ENCODE results near the gene MYD88.
"Not testable (repeated sequence)": the region's sequence is repeated elsewhere in the genome, so short reads cannot be mapped to it uniquely, and the experiment has no call there.

MYD88 gene

DNA sequence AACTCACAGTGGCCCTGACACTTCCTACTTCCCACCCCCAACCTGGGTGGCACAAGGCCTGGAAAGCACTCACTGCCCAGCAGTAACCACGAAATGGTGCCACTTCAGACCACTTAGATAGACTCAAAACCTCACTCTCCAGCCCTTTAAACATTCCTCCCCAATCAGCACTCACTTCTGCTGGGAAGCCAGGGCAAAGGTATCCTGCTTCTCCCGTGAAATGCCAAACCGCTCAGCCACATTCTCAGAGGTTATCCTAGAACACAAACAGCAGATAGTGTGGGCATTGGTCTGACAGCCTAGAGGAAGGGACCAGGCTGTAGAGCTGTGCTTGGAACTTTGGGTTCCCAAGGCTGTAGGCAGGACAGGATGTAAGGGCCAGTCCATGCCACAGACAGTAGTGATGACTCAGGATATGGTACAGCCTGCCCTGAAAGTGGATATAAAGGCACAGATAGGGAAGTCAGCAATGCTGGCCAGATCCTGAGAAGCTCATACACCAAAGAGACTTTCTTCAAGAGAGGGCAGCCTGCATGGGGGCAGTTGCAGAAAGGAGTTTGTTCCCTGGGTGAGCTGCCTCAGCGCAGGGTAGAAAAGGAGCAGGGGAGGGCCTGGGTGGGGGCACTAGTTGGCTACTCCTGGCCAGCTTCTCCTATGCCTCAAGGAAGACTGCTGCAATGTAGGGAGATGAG lies 10.7 kb upstream of the MYD88 start:
- DNase-seq: peak in 1 of 2 donors; percentile 9

DNA sequence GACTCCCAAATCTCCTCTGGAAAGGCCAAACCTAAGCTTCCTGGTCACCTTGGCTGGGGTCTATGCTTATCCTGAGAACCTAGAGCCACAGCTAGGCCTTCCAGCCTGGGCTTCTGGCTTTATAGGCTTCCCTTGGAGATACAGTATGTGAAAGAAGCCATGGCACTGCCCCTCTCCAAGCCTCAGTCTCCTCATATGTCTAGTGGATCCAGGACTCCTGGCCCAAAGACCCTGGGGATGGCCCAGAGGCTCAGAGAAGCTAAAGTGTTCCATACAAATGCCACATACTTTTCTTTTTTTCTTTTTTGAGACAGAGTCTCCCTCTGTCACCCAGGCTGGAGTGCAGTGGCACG lies 10.2 kb upstream of the MYD88 start:
- peak in 1 of 2 donors; percentile 12 for DNase-seq

DNA sequence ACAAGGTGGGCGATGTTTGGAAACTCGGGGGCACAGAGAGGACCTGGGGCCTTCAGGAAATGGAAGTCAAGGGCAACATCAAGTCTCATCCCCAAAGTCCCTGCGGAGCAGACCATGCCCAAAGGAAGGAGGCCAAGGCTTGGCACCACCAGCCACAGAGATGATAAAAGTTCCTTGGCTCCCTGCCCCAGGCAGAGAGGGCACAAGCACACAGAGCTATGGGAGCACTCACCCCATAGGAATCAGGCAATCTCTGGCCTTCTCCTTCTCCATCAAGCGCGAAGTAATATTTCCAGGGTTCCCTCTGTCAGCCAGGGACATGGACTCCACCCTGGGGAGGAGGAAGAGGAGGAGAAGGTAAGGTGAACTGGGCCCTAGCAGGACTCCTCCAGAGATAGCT lies 9.4 kb upstream of the MYD88 start:
- DNase-seq: no peak

DNA sequence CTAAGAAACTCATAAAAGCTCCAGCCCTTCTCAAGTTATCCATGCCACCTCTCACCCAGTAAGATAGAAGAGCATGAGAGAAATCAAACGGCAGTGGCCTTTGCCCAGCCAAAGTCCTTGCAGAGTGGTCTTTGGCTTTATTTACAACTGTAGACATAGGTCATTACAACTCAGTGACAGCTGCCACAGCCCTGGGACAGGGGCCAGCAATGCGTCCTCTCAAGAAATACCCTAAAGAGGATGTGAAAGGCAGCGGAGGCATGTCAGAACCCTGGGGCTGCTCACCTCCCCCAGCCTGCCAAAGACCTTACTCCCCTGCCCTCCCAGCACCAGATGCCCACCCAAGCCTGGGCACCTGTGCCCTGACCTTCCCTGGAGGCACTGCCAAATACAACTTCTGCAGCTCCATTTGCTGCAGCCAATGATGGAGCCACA lies 7.8 kb upstream of the MYD88 start:
- DNase-seq: no peak

DNA sequence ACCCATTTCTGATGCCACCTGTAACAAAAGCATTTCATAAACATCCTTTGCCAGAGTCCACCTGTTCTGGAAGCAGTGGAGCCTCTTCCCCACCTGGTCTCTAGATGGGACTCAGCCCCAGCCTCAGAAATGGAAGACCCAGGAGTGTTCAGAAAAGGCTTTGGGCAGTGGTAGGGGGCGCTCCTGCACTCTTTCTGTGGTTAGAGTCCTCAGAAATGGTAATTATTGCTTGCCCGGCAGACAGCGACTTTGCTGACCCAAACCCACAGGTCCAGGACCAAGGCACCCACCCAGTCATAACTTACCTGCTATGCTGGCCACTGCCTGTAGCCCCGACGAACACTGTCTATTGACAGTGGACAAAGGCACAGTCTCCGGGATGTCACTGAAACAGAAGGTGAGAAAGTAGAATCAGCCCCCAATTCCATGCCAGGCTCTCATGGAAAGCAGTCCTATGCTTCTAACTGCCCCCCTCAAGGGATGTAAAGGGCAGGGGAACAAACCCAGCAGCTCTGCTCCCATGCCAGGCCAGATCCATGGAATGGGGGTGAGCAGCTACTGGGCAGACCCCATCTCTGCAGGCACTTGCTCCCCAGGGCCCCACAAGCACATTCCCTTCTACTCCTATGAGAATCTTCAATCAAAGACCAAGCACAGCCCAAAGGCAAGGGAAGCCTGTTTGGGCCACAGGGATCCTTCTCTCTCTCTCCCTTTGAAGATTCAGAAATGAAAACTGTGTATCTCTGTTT lies 6.7 kb upstream of the MYD88 start:
- peak; percentile 41 to 42 for DNase-seq

DNA sequence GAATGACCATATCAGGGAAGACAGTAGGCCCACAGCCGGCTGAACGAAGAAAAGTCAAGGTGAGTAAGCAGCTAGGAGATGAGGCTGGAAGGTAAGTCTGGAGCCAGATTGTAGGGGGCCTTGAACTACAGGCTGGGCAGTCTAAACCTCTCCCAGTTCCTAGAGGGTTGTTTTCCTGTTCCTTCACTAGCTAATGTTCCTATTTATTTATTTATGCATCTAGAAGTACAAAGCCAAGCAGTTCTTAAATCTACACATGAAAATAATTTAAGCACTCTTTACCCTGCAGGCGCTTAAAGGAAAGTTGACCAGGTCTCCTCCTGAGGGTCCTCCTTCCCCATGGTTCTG lies 5.3 kb upstream of the MYD88 start:
- DNase-seq: no peak

DNA sequence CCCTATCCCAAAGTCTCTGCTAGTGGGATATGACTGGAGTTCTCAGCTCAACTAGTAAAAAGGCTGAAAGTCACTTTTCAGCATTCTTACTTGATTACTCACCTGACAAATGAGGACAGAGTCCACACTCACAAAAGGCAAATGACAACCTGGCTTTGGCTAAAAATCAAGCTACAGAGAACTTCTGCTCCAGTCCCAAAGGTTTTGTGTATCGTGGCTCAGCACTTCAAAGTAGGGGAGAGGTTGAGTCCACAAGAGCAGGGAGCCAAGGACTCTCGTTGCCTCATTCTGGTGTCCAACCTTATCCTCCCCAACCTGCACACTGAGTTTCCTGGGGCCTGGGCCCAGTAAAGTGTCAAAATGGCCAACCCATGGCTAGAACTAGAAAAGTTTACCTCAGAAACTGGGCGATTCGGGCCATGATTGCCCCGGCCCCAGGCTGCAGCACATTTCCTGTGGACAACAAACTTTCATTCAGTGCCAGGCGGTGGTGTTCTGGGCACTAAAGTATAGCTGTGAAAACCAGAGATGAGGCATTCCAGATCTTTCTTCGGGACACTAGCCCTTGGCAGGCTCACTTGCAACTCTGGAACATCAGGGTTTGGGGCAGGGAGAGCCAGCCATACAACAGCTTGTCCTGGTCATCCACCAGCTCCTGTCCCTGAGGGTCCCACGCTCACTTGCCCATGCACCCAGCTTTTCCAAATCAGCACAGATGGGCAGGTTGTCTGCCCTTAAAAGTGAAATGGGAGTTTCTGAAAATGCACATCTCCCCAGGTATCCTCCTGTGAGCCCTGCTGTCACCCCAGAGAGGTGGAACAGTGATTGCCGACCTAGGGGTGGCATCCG lies 4.7 kb upstream of the MYD88 start:
- no peak for DNase-seq

DNA sequence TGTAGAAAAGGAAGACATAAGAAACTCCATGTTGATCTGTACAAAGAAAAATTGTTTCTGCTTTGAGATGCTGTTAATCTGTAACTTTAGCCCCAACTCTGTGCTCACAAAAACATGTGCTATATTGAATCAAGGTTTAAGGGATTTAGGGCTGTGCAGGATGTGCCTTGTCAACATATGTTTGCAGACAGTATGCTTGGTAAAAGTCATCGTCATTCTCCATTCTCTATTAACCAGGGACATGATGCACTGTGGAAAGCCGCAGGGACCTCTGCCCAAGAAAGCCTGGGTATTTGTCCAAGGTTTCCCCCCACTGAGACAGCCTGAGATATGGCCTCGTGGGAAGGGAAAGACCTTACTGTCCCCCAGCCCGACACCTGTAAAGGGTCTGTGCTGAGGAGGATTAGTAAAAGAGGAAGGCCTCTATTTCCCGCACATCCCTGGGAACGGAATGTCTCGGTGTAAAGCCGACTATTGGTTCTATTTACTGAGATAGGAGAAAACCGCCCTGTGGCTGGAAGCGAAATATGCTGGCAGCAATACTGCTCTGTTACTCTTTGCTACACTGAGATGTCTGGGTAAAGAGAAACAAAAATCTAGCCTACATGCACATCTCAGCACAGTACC lies 3.8 kb upstream of the MYD88 start:
- DNase-seq: not testable (repeated sequence)

DNA sequence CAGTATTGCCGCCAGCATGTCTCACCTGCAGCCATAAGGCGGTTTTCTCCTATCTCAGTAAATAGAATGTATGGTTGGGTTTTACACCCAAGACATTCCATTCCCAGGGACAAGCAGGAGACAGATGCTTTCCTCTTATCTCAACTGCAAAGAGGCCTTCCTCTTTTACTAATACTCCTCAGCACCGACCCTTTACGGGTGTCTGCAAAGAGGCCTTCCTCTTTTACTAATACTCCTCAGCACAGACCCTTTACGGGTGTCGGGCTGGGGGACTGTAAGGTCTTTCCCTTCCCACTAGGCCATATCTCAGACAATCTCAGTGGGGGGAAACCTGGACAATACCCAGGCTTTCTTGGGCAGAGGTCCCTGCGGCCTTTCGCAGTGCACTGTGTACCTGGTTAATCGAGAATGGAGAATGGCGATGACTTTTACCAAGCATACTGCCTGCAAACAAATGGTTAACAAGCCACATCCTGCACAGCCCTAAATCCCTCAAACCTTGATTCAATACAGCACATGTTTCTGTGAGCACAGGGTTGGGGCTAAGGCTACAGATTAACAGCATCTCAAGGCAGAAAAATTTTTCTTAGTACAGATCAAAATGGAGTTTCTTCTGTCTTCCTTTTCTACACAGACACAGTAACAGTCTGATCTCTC lies 2.7 kb upstream of the MYD88 start:
- not testable (repeated sequence) for DNase-seq

DNA sequence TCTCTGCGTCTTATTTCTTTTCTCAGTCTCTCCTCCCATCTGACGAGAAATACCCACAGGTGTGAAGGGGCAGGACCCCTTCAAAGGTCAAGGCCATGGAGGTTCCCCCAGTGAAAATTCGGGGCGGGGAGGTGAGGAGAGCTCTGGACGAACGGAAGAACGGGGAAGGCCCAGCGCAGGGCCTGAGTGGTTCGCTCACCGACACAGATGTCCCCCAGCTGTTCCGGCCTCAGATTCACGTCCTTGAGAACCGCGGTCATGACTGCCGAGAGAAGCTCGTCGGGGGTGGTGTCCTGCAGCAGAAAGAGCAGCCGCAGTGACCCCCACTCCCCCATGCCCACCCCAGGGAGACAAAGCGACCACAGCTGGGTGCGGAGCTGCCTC lies 2.1 kb upstream of the MYD88 start:
- peak; percentile 24 to 30 for DNase-seq

DNA sequence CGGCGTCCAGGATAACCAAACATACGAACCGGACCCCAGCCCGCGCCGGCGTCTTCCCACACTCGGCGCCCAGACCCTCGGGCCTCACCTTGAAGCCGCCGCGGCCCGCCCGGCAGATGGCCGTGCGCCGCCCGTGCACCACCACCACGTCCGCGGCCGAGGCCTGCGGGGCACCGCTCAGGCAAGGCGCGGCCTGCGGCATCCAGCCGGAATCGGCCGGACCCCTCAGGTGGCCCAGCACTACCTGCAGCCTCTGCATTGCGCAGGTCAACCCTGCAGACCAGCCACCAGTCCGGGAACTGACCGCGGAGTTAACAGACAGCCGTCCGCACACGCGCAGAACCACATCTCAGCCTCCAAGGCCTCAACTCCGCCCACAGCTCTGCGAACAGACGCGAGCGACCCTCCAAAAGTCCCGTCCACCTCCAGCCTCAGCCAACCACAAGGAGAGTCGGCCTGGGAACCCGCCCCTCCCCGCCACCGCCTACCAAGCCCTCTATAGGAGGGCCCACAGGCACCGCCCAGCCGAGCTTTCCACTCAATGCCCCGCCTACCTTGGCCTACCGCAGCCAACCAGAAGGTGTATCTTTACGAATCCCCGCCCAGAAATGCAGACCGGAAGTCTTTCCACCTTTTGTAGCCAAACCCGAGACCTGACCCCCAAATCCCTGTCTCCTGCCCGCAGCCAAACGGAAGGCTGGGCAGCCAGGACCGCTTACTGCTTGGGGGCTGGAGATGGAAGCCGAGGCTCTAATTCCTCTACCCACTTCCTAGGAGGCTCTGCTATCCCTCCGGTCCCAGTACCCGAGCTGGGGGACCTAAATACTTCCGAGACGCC lies 1.5 kb upstream of the MYD88 start, which contains the start of gene ACAA1:
TSS of gene ACAA1 (minus strand) at position 351 of the 838 bp plus-strand sequence. CDS start at position 259, 92 bp downstream.
- peak; percentile 98 to 99 for DNase-seq

DNA sequence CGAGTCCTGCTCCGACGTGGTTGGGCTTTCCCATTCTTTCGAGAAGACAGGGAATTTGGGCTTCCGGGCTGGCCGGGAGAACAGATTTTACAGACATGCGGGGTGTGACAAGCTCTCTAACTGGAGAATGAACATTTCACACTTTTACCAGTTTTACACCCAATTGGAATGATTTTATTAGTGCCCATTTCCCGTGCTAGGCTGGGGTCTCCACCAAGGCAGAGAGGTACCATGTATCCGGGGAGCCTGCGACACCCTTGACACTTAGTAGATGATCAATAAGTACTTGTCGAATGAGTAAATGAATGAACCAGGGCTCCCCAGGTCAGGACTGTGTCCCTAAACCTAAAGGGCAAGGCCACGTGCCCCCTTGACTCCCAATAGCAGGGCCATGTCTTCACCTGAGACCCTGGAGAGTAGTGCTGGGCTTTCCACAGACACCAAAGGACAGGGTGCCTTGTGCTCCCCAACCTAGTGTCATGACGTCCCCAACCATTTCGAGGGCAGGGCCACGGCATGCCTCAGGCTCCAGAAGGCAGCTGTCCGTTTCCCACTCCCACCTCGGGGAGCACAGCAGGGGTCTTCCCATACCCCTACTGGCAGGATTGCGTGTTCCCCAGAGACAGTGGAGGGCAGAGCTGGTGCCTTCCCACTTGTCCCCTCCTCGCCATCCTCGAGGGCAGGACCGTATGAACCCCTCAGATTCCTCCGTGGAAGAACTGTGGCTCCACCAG lies 679 bp upstream of the MYD88 start:
- DNase-seq: peak; percentile 27 to 36

DNA sequence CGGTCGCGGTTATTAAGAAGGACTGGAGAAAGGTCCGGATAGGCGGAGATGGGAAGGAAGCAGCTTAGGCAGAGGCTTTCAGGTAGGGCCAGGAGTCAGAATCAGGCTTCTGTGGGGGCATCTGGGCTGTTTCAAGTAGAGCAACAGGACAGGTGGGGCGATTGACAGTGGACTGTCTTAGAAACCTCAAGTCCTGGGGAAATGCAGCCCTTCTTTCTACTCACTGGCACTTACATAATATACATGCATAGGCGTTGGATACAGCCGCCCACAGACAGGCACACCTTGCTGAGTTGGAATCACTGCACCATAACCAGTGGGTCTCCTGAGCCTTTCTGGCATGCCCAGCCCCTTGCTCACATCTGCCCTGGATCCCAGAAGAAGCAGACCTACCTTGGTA lies 730 bp downstream of the MYD88 start:
- DNase-seq: no peak

DNA sequence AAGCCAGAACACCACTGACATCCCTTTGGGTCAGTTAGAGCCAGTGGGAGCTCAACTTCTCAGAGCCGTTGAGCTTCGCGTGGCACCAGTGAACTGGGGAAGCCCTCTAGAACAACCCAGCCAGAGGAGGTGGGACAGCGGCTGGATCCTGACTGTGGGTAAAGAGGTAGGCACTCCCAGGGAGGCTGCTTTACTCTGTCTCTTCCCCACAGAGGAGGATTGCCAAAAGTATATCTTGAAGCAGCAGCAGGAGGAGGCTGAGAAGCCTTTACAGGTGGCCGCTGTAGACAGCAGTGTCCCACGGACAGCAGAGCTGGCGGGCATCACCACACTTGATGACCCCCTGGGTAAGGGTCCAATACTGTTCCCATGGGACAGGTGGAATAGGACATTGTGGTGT lies 1.2 kb downstream of the MYD88 start:
- peak in 1 of 2 donors; percentile 16 for DNase-seq

DNA sequence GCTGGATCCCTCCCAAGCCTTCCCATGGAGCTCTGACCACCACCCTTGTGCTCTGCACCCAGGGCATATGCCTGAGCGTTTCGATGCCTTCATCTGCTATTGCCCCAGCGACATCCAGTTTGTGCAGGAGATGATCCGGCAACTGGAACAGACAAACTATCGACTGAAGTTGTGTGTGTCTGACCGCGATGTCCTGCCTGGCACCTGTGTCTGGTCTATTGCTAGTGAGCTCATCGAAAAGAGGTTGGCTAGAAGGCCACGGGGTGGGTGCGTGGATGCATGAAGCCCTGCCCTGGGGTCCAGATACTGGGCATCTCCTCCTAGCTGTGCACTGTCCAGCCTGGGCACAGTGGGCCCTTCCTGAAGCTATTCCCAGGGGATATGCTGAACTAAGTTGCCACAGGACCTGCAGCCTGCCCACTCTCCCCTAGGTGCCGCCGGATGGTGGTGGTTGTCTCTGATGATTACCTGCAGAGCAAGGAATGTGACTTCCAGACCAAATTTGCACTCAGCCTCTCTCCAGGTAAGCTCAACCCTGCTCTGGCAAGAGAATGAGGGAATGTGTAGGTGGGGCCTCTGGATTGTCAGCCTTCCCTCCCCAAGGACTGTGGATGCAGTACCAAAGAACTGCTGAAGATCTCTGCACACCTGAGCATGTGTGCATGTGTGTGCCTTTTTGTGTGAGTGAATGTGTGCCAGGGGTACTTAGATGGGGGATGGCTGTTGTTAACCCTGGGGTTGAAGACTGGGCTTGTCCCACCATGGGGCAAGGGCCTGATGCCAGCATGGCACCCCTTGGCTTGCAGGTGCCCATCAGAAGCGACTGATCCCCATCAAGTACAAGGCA lies 2.1 kb downstream of the MYD88 start:
- peak in 1 of 2 donors; percentile 18 for DNase-seq

DNA sequence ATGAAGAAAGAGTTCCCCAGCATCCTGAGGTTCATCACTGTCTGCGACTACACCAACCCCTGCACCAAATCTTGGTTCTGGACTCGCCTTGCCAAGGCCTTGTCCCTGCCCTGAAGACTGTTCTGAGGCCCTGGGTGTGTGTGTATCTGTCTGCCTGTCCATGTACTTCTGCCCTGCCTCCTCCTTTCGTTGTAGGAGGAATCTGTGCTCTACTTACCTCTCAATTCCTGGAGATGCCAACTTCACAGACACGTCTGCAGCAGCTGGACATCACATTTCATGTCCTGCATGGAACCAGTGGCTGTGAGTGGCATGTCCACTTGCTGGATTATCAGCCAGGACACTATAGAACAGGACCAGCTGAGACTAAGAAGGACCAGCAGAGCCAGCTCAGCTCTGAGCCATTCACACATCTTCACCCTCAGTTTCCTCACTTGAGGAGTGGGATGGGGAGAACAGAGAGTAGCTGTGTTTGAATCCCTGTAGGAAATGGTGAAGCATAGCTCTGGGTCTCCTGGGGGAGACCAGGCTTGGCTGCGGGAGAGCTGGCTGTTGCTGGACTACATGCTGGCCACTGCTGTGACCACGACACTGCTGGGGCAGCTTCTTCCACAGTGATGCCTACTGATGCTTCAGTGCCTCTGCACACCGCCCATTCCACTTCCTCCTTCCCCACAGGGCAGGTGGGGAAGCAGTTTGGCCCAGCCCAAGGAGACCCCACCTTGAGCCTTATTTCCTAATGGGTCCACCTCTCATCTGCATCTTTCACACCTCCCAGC lies 2.9 kb downstream of the MYD88 start:
- DNase-seq: peak in 1 of 2 donors; percentile 14

DNA sequence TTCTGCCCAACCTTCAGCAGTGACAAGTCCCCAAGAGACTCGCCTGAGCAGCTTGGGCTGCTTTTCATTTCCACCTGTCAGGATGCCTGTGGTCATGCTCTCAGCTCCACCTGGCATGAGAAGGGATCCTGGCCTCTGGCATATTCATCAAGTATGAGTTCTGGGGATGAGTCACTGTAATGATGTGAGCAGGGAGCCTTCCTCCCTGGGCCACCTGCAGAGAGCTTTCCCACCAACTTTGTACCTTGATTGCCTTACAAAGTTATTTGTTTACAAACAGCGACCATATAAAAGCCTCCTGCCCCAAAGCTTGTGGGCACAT lies 3.5 kb downstream of the MYD88 start:
- DNase-seq: peak in 1 of 2 donors; percentile 14

DNA sequence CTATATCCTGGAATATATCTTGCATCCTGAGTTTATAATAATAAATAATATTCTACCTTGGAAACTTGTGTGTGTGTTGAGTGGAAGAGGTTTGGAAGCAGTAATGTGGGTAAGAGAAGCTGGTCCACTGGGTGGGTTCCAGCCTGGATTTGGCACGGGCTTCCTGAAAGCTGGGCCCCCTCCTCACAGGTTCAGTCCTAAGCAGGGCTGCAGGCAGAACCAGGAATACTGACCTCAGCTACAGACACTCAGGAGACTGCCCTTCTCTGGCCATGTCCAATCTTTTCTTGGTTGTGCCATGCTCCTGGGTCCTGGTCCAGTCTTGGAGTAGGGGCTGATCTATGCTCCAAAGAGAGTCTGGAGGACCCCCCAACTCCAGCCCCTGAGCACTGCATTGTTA lies 4.5 kb downstream of the MYD88 start:
- DNase-seq: peak in 1 of 2 donors; percentile 14

DNA sequence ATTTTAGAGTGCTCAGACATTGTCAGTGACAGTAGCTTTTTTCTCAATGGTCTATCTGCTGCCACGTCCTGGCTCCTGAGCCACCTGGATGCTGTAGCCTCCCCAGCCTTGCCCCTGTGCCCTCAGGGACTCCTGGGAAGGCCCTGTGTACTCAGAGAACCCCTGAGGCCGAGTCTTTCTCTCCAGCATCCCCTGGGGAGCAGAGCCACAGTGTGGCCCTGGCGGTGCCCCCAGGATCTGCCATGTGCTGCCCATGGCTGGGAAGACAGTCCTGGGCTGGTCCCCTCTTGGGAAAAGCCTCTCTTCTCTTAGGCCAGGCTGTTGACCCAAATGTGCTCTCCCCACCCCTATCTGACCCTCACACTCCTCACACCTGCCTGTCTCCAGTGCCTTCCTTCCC lies 5.0 kb downstream of the MYD88 start:
- peak in 1 of 2 donors; percentile 3 for DNase-seq
